Measurements from ENCODE around the gene PLEK. TPM values are rescaled to one million over a fixed set of nuclear protein-coding genes. Genes with fewer than 3 reads are reported as not detected.

Gene PLEK
- total RNA-seq, 3 donors from 2014 or later (not counting 1 experiment from before 2014, with no cell fraction given) = 307 to 368 (median 333) TPM

DNA sequence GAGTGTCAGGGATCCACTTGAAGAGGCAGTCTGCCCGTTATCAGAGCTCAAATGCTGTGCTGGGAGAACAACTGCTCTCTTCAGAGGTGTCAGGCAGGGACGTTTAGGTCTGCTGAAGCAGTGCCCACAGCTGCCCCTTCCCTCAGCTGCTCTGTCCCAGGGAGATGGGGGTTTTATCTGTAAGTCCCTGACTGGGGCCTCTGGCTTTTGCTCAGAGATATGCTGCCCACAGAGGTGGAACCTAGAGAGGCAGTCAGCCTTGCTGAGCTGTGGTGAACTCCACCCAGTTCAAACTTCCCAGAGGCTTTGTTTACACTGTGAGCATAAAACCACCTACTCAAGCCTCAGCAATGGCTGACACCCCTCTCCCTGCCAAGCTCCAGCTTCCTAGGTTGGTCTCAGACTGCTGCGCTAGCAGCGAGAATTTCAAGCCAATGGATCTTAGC, 38.1 kb downstream of the PLEK start:
- Histone ChIP-seq H3K9me3 (ENCODE audit: control insufficient read depth, insufficient read depth, low read length) (no peaks in the 10 kb centered on the region), H3K36me3 (ENCODE audit: control insufficient read depth, insufficient read depth, low read length) (peaks cover under 1% of the 10 kb centered on the region), H3K27me3 (ENCODE audit: control insufficient read depth, insufficient read depth, low read length) (no peaks in the 10 kb centered on the region), H3K4me1 (ENCODE audit: control insufficient read depth, insufficient read depth, low read length) (peaks cover 30% of the 10 kb centered on the region), H3K4me3 (ENCODE audit: low read length) (no peak overlapping the region), H3K27ac (ENCODE audit: low read length) (peak overlapping the region; percentile 63)
- Mint-ChIP-seq H3K4me1 (peaks cover 77 to 93% of the 10 kb centered on the region in 2 donors), H3K9me3 (peaks cover 7 to 21% of the 10 kb centered on the region in 2 donors), H3K36me3 (peaks cover 76% of the 10 kb centered on the region), H3K27ac (peak overlapping the region; percentile 97 to 99), H3K27me3 (ENCODE audit: low read depth in 2 of 2) (no peaks in the 10 kb centered on the region), H3K4me3 (peak overlapping the region; percentile 59)
- ATAC-seq (peak; percentile 27 to 82 (median 72)), DNase-seq (peak in 1 of 2 donors; percentile 43)
- intact Hi-C loops (cut with micrococcal nuclease) = no loop called here
- TF ChIP-seq, protein P1, sequence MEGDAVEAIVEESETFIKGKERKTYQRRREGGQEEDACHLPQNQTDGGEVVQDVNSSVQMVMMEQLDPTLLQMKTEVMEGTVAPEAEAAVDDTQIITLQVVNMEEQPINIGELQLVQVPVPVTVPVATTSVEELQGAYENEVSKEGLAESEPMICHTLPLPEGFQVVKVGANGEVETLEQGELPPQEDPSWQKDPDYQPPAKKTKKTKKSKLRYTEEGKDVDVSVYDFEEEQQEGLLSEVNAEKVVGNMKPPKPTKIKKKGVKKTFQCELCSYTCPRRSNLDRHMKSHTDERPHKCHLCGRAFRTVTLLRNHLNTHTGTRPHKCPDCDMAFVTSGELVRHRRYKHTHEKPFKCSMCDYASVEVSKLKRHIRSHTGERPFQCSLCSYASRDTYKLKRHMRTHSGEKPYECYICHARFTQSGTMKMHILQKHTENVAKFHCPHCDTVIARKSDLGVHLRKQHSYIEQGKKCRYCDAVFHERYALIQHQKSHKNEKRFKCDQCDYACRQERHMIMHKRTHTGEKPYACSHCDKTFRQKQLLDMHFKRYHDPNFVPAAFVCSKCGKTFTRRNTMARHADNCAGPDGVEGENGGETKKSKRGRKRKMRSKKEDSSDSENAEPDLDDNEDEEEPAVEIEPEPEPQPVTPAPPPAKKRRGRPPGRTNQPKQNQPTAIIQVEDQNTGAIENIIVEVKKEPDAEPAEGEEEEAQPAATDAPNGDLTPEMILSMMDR (IDR thresholded peaks at IDR 0.05) = no peak
- 17% methylated on average over 4 of the region's 4 CpGs for WGBS (ENCODE audit: insufficient coverage)

DNA sequence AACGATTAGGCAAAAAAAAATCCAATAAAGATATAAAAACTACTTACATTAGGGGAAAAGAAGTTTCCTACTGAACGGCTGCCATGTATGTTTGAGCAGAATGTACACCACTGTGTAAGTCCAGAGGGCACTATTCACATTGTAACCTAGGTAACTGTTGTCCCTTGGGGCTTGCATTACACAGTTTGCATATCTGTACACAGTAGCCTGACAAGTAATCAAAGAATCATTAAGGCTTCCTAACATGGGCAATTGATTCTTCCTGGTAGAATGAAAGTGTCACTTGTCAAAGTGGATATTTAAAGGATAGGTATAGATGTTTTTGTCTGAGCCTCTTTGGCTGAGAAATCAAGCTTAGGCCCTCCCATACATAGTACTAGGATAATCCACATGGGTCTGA, 39.1 kb downstream of the PLEK start:
- Histone ChIP-seq H3K36me3 (ENCODE audit: control insufficient read depth, insufficient read depth, low read length) (no peaks in the 10 kb centered on the region), H3K27me3 (ENCODE audit: control insufficient read depth, insufficient read depth, low read length) (no peaks in the 10 kb centered on the region), H3K9me3 (ENCODE audit: control insufficient read depth, insufficient read depth, low read length) (no peaks in the 10 kb centered on the region), H3K4me3 (ENCODE audit: low read length) (no peak overlapping the region), H3K27ac (ENCODE audit: low read length) (peak overlapping the region; percentile 2), H3K4me1 (ENCODE audit: control insufficient read depth, insufficient read depth, low read length) (peaks cover 30% of the 10 kb centered on the region)
- no peak for ATAC-seq
- 67% methylated on average over 1 of the region's 2 CpGs for WGBS (ENCODE audit: insufficient coverage)
- Mint-ChIP-seq H3K27ac (peak overlapping the region; percentile 97 to 99), H3K4me1 (peaks cover 73 to 90% of the 10 kb centered on the region in 2 donors), H3K36me3 (peaks cover 68% of the 10 kb centered on the region), H3K27me3 (ENCODE audit: low read depth in 2 of 2) (no peaks in the 10 kb centered on the region), H3K9me3 (peaks cover 8 to 22% of the 10 kb centered on the region in 2 donors), H3K4me3 (peak overlapping the region; percentile 35)
- TF ChIP-seq, protein P1 (IDR thresholded peaks at IDR 0.05) = no peak
- intact Hi-C loops (cut with micrococcal nuclease) = no loop called here
- DNase-seq = no peak

- TF ChIP-seq, protein P1 (IDR thresholded peaks at IDR 0.05) = no peak
- no peaks in the 10 kb centered on the region for H3K9me3 ChIP-seq (ENCODE audit: control insufficient read depth, insufficient read depth, low read length)
- peak overlapping the region; percentile 97 to 99 for H3K27ac Mint-ChIP-seq
- intact Hi-C loops (cut with micrococcal nuclease) = no loop called here
- no peaks in the 10 kb centered on the region for H3K27me3 Mint-ChIP-seq (ENCODE audit: low read depth in 2 of 2)
- no peaks in the 10 kb centered on the region for H3K27me3 ChIP-seq (ENCODE audit: control insufficient read depth, insufficient read depth, low read length)
- no peak overlapping the region for H3K27ac ChIP-seq (ENCODE audit: low read length)
- peaks cover 58% of the 10 kb centered on the region for H3K36me3 Mint-ChIP-seq
- DNase-seq (peak in 1 of 2 donors; percentile 63), ATAC-seq (peak in 1 of 3 donors; percentile 56)
- H3K4me1 Mint-ChIP-seq = peaks cover 72 to 90% of the 10 kb centered on the region in 2 donors
- 80% methylated on average over 19 of the region's 19 CpGs for WGBS (ENCODE audit: insufficient coverage)
- H3K4me3 ChIP-seq (ENCODE audit: low read length) = no peak overlapping the region
- H3K4me3 Mint-ChIP-seq = no peak overlapping the region
- no peaks in the 10 kb centered on the region for H3K36me3 ChIP-seq (ENCODE audit: control insufficient read depth, insufficient read depth, low read length)
- peaks cover 8 to 22% of the 10 kb centered on the region in 2 donors for H3K9me3 Mint-ChIP-seq
- peaks cover 30% of the 10 kb centered on the region for H3K4me1 ChIP-seq (ENCODE audit: control insufficient read depth, insufficient read depth, low read length)
Observed at GRCh38 chr2:68404893-68405799, 40.1 kb downstream of the PLEK start.

Data from natural killer cell (primary cell).